ENCODE measurements around the gene SHB.

DNA sequence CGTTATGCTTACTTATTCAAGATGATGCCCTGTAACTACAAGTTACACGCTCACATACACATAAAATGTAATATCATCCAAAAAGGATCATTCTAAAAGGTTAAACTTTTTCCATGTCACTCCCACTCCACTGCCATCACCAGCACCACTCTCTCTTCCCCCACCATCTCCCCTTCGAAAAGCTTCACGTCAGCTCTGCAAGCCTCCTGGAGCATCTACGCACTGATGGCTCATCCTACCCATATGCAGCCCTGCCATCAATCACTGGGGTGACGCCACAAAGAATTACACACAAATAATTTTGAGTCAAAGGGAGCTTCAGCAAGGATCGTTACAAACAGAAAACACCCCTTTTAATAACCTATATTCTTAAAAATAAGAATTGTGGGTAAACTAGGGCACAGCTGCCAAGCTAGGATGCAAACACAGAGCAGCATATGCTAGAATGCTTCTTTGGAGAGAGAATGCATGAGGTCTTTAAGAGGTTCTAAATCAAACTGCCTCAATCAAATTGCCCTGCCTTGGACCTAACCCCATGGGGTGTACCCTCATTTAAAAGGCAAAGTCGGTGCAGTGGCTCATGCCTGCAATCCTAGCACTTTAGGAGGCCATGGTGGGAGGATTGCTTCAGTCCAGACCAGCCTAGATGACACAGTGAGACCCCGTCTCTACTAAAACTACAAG lies 56.1 kb downstream of the SHB start:
- TF ChIP-seq, protein P1, sequence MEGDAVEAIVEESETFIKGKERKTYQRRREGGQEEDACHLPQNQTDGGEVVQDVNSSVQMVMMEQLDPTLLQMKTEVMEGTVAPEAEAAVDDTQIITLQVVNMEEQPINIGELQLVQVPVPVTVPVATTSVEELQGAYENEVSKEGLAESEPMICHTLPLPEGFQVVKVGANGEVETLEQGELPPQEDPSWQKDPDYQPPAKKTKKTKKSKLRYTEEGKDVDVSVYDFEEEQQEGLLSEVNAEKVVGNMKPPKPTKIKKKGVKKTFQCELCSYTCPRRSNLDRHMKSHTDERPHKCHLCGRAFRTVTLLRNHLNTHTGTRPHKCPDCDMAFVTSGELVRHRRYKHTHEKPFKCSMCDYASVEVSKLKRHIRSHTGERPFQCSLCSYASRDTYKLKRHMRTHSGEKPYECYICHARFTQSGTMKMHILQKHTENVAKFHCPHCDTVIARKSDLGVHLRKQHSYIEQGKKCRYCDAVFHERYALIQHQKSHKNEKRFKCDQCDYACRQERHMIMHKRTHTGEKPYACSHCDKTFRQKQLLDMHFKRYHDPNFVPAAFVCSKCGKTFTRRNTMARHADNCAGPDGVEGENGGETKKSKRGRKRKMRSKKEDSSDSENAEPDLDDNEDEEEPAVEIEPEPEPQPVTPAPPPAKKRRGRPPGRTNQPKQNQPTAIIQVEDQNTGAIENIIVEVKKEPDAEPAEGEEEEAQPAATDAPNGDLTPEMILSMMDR (IDR thresholded peaks at IDR 0.05) = no peak
- TF ChIP-seq POLR2A (IDR thresholded peaks at IDR 0.05) = no peak
